IPS-18c (cell line): ENCODE measurements around the gene SEBOX.
A peak's percentile ranks its signal among the peaks of the same experiment; 100 is the strongest.

Experiments
- H3K4me3 ChIP-seq: 2 replicates; pipeline ENCODE4 v1.7.0; 2013; ENCODE audit warnings: low read depth, mild to moderate bottlenecking, low read length, moderate library complexity; ENCODE audit not compliant: insufficient read depth
- H3K9me3 ChIP-seq: one replicate; pipeline ENCODE4 v1.6.1; 2013; ENCODE audit warnings: mild to moderate bottlenecking, low read length, moderate library complexity; ENCODE audit not compliant: control insufficient read depth, insufficient read depth

SEBOX gene

DNA sequence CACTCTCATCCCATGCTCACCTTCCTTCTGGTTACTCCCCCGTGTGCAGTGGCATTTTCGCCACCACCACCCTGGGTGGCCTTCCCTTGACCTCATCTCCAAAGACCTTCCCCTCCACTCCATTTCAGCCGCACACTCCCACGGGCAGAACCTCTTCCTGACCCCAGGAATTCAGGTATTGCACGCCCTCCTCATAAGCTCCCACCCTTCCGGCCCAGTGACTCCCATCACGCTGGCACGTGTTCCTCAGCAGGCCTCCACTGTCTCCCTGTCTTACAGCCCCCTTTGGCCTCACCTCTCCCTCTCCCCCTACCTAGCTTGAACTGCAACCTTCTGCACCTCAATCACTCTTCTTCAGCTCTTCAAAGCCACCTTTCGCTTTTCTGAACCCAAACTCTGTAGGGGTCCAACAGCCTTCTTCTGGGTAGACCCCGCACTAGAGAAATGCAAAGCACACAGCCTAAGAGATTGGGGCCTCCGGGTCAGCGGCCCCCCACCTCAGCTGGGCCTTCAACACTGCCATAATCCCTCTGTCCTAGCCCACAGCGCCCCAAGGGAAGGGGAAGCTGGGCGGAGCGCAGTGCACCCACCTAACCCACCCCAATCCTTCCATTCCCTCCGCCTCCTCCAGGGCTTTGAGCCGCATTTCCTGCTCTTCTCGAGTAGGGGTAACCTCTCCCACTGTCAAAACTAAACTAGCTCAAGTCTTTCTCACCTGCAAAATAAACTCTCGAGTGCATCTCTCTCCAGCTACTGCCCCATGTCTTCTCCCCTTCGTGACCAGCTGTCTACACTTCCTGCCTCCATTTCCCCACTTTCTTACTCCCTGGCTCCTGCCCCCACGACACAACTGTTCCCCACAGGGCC, 47.7 kb downstream of the SEBOX start:
- Histone ChIP-seq H3K9me3 (no peaks in the 10 kb centered on the region), H3K4me3 (peak overlapping the region; percentile 81)

DNA sequence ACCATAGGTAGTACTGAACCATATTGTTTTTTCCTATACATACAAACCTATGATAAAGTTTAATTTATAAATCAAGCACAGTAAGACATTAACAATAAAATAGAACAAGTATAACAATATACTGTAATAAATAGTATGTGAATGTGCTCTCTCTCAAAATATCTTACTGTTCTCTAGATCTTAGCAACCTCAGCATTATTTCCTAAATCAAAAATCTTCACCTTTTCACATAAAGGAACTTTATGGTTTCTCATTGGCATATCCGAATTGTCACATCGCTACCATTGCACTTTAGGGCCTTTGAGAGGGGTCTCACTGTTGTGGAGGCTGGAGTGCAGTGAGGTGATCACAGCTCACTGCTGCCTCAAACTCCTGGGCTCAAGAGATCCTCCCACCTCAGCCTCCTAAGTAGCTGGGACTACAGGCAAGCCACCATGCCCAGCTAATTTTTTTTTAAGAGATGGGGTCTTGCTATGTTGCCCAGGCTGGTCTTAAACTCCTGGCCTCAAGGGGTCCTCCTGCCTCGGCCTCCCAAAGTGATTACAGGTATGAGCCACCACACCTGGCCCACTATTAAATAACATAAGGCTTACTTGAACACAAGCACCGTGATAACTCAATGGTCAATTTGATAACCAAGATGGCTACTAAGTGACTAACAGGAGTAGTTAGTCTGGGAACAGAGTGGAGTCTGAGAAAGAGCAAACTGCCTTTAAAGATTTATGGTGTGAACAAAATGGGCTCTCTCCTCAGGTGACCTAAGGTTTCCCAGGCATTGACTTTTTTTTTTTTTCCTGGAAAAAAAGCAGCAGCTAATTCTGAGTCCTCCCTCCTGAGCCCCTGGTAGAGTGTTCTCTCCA, 48.9 kb downstream of the SEBOX start:
- Histone ChIP-seq H3K9me3 (no peaks in the 10 kb centered on the region), H3K4me3 (no peak overlapping the region)

DNA sequence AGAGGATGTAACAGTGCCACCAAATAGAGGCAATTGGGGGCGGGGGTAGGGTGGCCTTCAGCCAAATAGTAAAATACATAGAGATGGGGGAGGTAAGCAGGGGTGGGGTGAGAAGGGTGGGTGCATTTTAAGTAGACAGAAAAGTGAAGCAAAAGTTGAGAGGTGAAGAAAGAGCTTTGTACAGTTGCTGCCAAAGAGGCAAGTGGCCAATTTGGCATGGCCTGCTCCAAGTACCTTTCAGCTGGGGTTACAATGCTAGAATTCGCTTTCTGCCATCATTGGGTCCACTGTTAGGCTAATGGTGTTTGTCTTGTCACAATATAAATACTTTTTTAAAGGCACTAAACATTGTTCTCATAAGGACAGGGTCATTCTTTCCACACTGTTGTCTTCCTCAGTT, 51.2 kb downstream of the SEBOX start:
- H3K4me3 ChIP-seq, result no peak overlapping the region
- H3K9me3 ChIP-seq, result no peaks in the 10 kb centered on the region
